ENCODE results near the gene FABP1. TPM values are rescaled to one million over a fixed set of nuclear protein-coding genes. Genes with fewer than 3 reads are reported as not detected.

The FABP1 gene
- total RNA-seq, 4 donors from 2014 or later: 3.0 TPM; not detected in 3

GRCh38 chr2:88171966-88172365, 44.1 kb upstream of the FABP1 start:
- Histone ChIP-seq H3K4me1 (peaks cover 11 to 27% (median 18%) of the 10 kb centered on the region in 4 donors), H3K27me3 (no peaks in the 10 kb centered on the region), H3K36me3 (peaks cover 0 to 17% (median 8%) of the 10 kb centered on the region in 4 donors), H3K9me3 (no peaks in the 10 kb centered on the region), H3K4me3 (no peak overlapping the region), H3K27ac (replicated peaks in 1 of 4) (no peak overlapping the region)
- intact Hi-C loops (cut with DNase I): no loop called here
- 88% methylated on average over 1 of the region's 1 CpG for WGBS
- TF ChIP-seq POLR2AphosphoS5 (IDR thresholded peaks at IDR 0.05) (no peak), POLR2A (IDR thresholded peaks at IDR 0.05; ENCODE audit: low read depth) (no peak), EP300 (IDR thresholded peaks at IDR 0.05) (no peak)
- TF ChIP-seq, protein P1, sequence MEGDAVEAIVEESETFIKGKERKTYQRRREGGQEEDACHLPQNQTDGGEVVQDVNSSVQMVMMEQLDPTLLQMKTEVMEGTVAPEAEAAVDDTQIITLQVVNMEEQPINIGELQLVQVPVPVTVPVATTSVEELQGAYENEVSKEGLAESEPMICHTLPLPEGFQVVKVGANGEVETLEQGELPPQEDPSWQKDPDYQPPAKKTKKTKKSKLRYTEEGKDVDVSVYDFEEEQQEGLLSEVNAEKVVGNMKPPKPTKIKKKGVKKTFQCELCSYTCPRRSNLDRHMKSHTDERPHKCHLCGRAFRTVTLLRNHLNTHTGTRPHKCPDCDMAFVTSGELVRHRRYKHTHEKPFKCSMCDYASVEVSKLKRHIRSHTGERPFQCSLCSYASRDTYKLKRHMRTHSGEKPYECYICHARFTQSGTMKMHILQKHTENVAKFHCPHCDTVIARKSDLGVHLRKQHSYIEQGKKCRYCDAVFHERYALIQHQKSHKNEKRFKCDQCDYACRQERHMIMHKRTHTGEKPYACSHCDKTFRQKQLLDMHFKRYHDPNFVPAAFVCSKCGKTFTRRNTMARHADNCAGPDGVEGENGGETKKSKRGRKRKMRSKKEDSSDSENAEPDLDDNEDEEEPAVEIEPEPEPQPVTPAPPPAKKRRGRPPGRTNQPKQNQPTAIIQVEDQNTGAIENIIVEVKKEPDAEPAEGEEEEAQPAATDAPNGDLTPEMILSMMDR (IDR thresholded peaks at IDR 0.05): no peak
- peak; percentile 87 for DNase-seq (ENCODE audit: extremely low spot score)

DNA sequence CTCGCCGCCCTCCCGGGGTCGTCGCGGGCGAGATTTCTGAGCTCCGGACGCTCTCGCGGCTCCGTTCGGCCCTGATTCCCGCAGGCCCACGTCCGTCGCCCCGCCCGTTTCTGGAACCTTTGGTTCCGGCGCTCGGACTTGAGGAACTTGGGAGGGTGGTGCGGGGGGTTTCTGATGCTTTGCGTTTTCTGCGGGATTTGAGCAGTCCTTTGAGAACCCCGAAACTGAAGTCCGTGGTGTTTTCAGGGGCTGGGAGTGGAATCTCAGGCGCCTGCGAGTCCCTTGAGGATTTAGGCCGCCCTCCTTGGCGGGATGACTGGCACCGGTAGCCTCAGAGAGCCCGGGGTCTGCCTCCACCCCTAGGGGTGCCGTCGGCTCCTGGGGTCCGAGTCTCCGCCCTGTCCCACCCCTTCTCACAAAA, 42.6 kb upstream of the FABP1 start:
- TF ChIP-seq EP300 (IDR thresholded peaks at IDR 0.05) (no peak), POLR2A (IDR thresholded peaks at IDR 0.05; ENCODE audit: low read depth) (no peak), POLR2AphosphoS5 (IDR thresholded peaks at IDR 0.05) (no peak)
- TF ChIP-seq, protein P1 (IDR thresholded peaks at IDR 0.05): no peak
- H3K36me3 ChIP-seq: peaks cover 0 to 9% (median 6%) of the 10 kb centered on the region in 4 donors
- no peaks in the 10 kb centered on the region for H3K9me3 ChIP-seq
- peak overlapping the region in 3 of 4 donors; percentile 86 to 88 (median 87) for H3K27ac ChIP-seq (replicated peaks in 1 of 4)
- H3K4me1 ChIP-seq: peaks cover 17 to 41% (median 29%) of the 10 kb centered on the region in 4 donors
- WGBS: 2% methylated on average over 8 of the region's 37 CpGs
- H3K27me3 ChIP-seq: no peaks in the 10 kb centered on the region
- H3K4me3 ChIP-seq: peak overlapping the region; percentile 62 to 94 (median 76)
- DNase-seq (ENCODE audit: extremely low spot score): peak; percentile 91
- intact Hi-C loops (cut with DNase I): no loop called here

- DNase-seq (ENCODE audit: extremely low spot score): peak; percentile 17
- Histone ChIP-seq H3K36me3 (no peaks in the 10 kb centered on the region), H3K9me3 (no peaks in the 10 kb centered on the region), H3K27ac (replicated peaks in 1 of 4) (peak overlapping the region in 3 of 4 donors; percentile 86 to 88 (median 87)), H3K4me3 (no peak overlapping the region), H3K27me3 (no peaks in the 10 kb centered on the region), H3K4me1 (peaks cover 22 to 51% (median 39%) of the 10 kb centered on the region in 4 donors)
- intact Hi-C loops (cut with DNase I): no loop called here
- TF ChIP-seq POLR2AphosphoS5 (IDR thresholded peaks at IDR 0.05) (no peak), EP300 (IDR thresholded peaks at IDR 0.05) (no peak), POLR2A (IDR thresholded peaks at IDR 0.05; ENCODE audit: low read depth) (no peak)
- TF ChIP-seq, protein P1 (IDR thresholded peaks at IDR 0.05): no peak
- WGBS: 72% methylated on average over 7 of the region's 7 CpGs
These were observed 40.5 kb upstream of the FABP1 start for GRCh38 chr2:88168386-88168785.

DNA sequence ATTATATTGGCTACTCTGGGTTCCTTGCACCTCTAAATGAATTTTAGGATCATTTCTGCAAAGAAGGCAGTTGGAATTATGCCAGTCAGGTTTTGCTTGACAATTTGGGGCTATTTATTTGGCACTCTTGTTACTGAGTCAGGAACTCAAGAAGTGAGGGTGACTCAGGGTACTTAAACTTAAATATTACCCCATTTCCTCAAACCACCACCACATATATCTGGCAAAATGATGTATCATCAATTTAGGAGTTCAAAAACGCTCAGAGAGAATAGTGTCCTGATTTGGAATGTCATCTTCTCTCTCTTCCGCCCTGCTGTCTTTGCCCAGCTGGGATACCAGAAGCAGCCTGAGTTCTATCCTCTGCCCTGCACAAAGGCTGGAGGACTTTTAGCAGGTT, 39.9 kb upstream of the FABP1 start:
- no peaks in the 10 kb centered on the region for H3K9me3 ChIP-seq
- H3K27ac ChIP-seq (replicated peaks in 1 of 4): peak overlapping the region in 3 of 4 donors; percentile 86 to 88 (median 87)
- no peaks in the 10 kb centered on the region for H3K36me3 ChIP-seq
- peak; percentile 42 for DNase-seq (ENCODE audit: extremely low spot score)
- H3K27me3 ChIP-seq: no peaks in the 10 kb centered on the region
- WGBS: 92% methylated on average over 2 of the region's 2 CpGs
- no peak overlapping the region for H3K4me3 ChIP-seq
- peaks cover 22 to 45% (median 38%) of the 10 kb centered on the region in 4 donors for H3K4me1 ChIP-seq
- intact Hi-C loops (cut with DNase I): no loop called here
- TF ChIP-seq, protein P1 (IDR thresholded peaks at IDR 0.05): no peak
- TF ChIP-seq POLR2A (IDR thresholded peaks at IDR 0.05; ENCODE audit: low read depth): no peak
- TF ChIP-seq EP300 (IDR thresholded peaks at IDR 0.05): no peak
- no peak for TF ChIP-seq POLR2AphosphoS5 (IDR thresholded peaks at IDR 0.05)
